Measurements from ENCODE around the gene PDE11A. TPM values are rescaled to one million over a fixed set of nuclear protein-coding genes. Genes with fewer than 3 reads are reported as not detected.

Gene PDE11A
- total and polyA plus RNA-seq, 4 donors, result 1.0 to 5.9 (median 1.7) TPM

DNA sequence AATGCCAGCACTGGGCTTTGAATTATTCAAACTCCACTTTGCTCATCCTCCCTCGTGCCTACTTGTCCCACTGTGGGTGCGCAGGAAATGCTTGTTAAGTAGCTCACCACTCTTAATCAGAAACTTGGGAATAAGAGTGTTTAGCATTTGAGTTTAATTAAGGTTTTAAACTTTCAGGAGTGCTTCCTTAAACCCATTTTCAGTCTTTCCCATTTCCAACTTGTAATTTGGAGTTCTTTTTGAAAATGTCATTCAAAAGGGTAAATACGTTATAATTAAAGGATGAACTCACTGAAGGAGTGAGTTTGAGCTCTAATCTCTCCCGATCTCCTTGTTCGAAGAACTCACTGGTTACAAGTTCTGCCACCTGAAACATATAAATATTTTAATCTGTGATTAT is 403.4 kb downstream of the PDE11A start:
- 95% methylated on average over 5 of the region's 5 CpGs for WGBS
- no peaks in the 10 kb centered on the region for H3K9me3 ChIP-seq (ENCODE audit: control insufficient read depth in 4 of 4, low read length in 3 of 4)
- H3K4me1 ChIP-seq (ENCODE audit: control insufficient read depth in 4 of 4, insufficient read depth in 4 of 4, low read length in 3 of 4), result peaks cover 3 to 8% (median 5%) of the 10 kb centered on the region in 4 donors
- no peak overlapping the region for H3K4me3 ChIP-seq (ENCODE audit: low read depth in 1 of 3, low read length in 3 of 3)
- DNase-seq (ENCODE audit: low spot score), result no peak
- no peak for TF ChIP-seq FOXA1 (IDR thresholded peaks at IDR 0.05)
- TF ChIP-seq RXRA (IDR thresholded peaks at IDR 0.05), result no peak
- TF ChIP-seq, protein P1, sequence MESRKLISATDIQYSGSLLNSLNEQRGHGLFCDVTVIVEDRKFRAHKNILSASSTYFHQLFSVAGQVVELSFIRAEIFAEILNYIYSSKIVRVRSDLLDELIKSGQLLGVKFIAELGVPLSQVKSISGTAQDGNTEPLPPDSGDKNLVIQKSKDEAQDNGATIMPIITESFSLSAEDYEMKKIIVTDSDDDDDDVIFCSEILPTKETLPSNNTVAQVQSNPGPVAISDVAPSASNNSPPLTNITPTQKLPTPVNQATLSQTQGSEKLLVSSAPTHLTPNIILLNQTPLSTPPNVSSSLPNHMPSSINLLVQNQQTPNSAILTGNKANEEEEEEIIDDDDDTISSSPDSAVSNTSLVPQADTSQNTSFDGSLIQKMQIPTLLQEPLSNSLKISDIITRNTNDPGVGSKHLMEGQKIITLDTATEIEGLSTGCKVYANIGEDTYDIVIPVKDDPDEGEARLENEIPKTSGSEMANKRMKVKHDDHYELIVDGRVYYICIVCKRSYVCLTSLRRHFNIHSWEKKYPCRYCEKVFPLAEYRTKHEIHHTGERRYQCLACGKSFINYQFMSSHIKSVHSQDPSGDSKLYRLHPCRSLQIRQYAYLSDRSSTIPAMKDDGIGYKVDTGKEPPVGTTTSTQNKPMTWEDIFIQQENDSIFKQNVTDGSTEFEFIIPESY (IDR thresholded peaks at IDR 0.05), result no peak
- H3K9ac ChIP-seq (ENCODE audit: low read depth in 1 of 2, low read length in 2 of 2), result no peak overlapping the region
- no peak overlapping the region for H3K27ac ChIP-seq (ENCODE audit: low read depth in 1 of 2, low read length in 2 of 2)
- no peaks in the 10 kb centered on the region for H3K27me3 ChIP-seq (ENCODE audit: control insufficient read depth in 4 of 4, insufficient read depth in 4 of 4, low read length in 3 of 4)
- no peaks in the 10 kb centered on the region for H3K36me3 ChIP-seq (ENCODE audit: control insufficient read depth in 4 of 4, insufficient read depth in 3 of 4, low read depth in 1 of 4, low read length in 3 of 4)

- Histone ChIP-seq H3K27me3 (ENCODE audit: control insufficient read depth in 4 of 4, insufficient read depth in 4 of 4, low read length in 3 of 4) (no peaks in the 10 kb centered on the region), H3K36me3 (ENCODE audit: control insufficient read depth in 4 of 4, insufficient read depth in 3 of 4, low read depth in 1 of 4, low read length in 3 of 4) (no peaks in the 10 kb centered on the region), H3K4me1 (ENCODE audit: control insufficient read depth in 4 of 4, insufficient read depth in 4 of 4, low read length in 3 of 4) (peaks cover 3 to 8% (median 5%) of the 10 kb centered on the region in 4 donors), H3K9me3 (ENCODE audit: control insufficient read depth in 4 of 4, low read length in 3 of 4) (no peaks in the 10 kb centered on the region), H3K27ac (ENCODE audit: low read depth in 1 of 2, low read length in 2 of 2) (no peak overlapping the region), H3K4me3 (ENCODE audit: low read depth in 1 of 3, low read length in 3 of 3) (no peak overlapping the region), H3K9ac (ENCODE audit: low read depth in 1 of 2, low read length in 2 of 2) (no peak overlapping the region)
- DNase-seq (ENCODE audit: low spot score), result no peak
- TF ChIP-seq RXRA (IDR thresholded peaks at IDR 0.05) (no peak), NR2F2 (IDR thresholded peaks at IDR 0.05) (no peak), GABPA (IDR thresholded peaks at IDR 0.05 in 1 of 2, conservative IDR thresholded peaks at IDR 0.05 in 1 of 2) (no peak), FOXA1 (IDR thresholded peaks at IDR 0.05) (no peak), RAD21 (IDR thresholded peaks at IDR 0.05) (no peak), HNF4G (IDR thresholded peaks at IDR 0.05) (no peak), HNF4A (conservative IDR thresholded peaks at IDR 0.05) (no peak), FOXA2 (IDR thresholded peaks at IDR 0.05) (no peak), EGR1 (IDR thresholded peaks at IDR 0.05; ENCODE audit: low read depth in 2 of 2) (no peak), SP1 (IDR thresholded peaks at IDR 0.05) (no peak), JUND (IDR thresholded peaks at IDR 0.05) (no peak), YY1 (IDR thresholded peaks at IDR 0.05) (no peak)
- TF ChIP-seq, protein P2, sequence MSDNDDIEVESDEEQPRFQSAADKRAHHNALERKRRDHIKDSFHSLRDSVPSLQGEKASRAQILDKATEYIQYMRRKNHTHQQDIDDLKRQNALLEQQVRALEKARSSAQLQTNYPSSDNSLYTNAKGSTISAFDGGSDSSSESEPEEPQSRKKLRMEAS (IDR thresholded peaks at IDR 0.05), result no peak
- TF ChIP-seq, protein P3, sequence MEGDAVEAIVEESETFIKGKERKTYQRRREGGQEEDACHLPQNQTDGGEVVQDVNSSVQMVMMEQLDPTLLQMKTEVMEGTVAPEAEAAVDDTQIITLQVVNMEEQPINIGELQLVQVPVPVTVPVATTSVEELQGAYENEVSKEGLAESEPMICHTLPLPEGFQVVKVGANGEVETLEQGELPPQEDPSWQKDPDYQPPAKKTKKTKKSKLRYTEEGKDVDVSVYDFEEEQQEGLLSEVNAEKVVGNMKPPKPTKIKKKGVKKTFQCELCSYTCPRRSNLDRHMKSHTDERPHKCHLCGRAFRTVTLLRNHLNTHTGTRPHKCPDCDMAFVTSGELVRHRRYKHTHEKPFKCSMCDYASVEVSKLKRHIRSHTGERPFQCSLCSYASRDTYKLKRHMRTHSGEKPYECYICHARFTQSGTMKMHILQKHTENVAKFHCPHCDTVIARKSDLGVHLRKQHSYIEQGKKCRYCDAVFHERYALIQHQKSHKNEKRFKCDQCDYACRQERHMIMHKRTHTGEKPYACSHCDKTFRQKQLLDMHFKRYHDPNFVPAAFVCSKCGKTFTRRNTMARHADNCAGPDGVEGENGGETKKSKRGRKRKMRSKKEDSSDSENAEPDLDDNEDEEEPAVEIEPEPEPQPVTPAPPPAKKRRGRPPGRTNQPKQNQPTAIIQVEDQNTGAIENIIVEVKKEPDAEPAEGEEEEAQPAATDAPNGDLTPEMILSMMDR (IDR thresholded peaks at IDR 0.05; ENCODE audit: low read depth, low read length, missing input control), result no peak
- TF ChIP-seq, protein P4, sequence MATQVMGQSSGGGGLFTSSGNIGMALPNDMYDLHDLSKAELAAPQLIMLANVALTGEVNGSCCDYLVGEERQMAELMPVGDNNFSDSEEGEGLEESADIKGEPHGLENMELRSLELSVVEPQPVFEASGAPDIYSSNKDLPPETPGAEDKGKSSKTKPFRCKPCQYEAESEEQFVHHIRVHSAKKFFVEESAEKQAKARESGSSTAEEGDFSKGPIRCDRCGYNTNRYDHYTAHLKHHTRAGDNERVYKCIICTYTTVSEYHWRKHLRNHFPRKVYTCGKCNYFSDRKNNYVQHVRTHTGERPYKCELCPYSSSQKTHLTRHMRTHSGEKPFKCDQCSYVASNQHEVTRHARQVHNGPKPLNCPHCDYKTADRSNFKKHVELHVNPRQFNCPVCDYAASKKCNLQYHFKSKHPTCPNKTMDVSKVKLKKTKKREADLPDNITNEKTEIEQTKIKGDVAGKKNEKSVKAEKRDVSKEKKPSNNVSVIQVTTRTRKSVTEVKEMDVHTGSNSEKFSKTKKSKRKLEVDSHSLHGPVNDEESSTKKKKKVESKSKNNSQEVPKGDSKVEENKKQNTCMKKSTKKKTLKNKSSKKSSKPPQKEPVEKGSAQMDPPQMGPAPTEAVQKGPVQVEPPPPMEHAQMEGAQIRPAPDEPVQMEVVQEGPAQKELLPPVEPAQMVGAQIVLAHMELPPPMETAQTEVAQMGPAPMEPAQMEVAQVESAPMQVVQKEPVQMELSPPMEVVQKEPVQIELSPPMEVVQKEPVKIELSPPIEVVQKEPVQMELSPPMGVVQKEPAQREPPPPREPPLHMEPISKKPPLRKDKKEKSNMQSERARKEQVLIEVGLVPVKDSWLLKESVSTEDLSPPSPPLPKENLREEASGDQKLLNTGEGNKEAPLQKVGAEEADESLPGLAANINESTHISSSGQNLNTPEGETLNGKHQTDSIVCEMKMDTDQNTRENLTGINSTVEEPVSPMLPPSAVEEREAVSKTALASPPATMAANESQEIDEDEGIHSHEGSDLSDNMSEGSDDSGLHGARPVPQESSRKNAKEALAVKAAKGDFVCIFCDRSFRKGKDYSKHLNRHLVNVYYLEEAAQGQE (IDR thresholded peaks at IDR 0.05), result no peak
- TF ChIP-seq, protein P1 (IDR thresholded peaks at IDR 0.05), result no peak
- 94% methylated on average over 3 of the region's 3 CpGs for WGBS
These were observed 404.0 kb downstream of the PDE11A start for GRCh38 chr2:177668617-177669016.
